HepG2 (cell line): Measurements from ENCODE around the gene DUSP7. TPM values are rescaled to one million over a fixed set of nuclear protein-coding genes. Genes with fewer than 3 reads are reported as not detected.

Source experiments
- ATAC-seq: fragments of 200-7000 bp; cut with Tn5 transposase; 3 replicates; pipeline ENCODE4 v1.9.1; 2020; ENCODE audit warnings: mild to moderate bottlenecking, moderate library complexity
- BruUV-seq: library from RNA; stranded (reverse); fragments of 400-500 nt; replicated peaks from 2 replicates; lab custom pipeline; 2021; lab: Mats Ljungman, UMichigan
- CTCF ChIA-PET: fragments of 300-600 bp; formaldehyde crosslinking; extraction: SDS; loops from one replicate; lab custom pipeline; 2021; ENCODE audit warnings: low total read pairs, inconsistent platforms, low intra/inter-chr PET ratio; lab: Yijun Ruan, JAX
- POLR2A ChIA-PET: fragments of 350-600 bp; sonication (Branson Sonifier 250); formaldehyde crosslinking; loops from one replicate; lab custom pipeline; 2020; ENCODE audit warnings: antibody characterized with exemption, inconsistent platforms; lab: Yijun Ruan, JAX
- DNase-seq: peaks from one replicate; pipeline ENCODE4 v3.0.0-alpha.2; 2015; ENCODE audit warnings: low spot score
- FAIRE-seq: peaks from 3 replicates; lab custom pipeline; 2011; peaks lifted over from hg19 to GRCh38; lab: Jason Lieb, UNC
- H2AFZ ChIP-seq: one replicate; pipeline ENCODE4 v1.6.1; 2011; ENCODE audit warnings: low read length, inconsistent platforms
- H3K27ac ChIP-seq: fragments of 300-600 bp; 3 replicates; pipeline ENCODE4 v1.8.0; 2011; ENCODE audit warnings: mixed run types, mild to moderate bottlenecking, mixed read lengths, low read length, inconsistent platforms; ENCODE audit not compliant: insufficient read depth; ENCODE audit errors: extremely low read length
- H3K27me3 ChIP-seq, 2 experiments: fragments of 200-600 bp in 1 of 2; 2 replicates in 1 of 2; 3 replicates in 1 of 2; pipeline versions ENCODE4 v1.6.0 to v1.8.0; 2011; ENCODE audit warnings: low read length in 2 of 2, mild to moderate bottlenecking in 2 of 2, moderate library complexity in 2 of 2, inconsistent platforms in 1 of 2; ENCODE audit not compliant: insufficient read depth in 2 of 2, control insufficient read depth in 1 of 2
- H3K36me3 ChIP-seq, 2 experiments: fragments of 200-600 bp in 1 of 2; replicated peaks in 1 of 2; 2 replicates in 1 of 2; 3 replicates in 1 of 2; pipeline versions ENCODE4 v1.5.1 to v1.8.0; 2011; ENCODE audit warnings: low read length in 2 of 2, inconsistent platforms in 1 of 2; ENCODE audit not compliant: insufficient read depth in 2 of 2, control insufficient read depth in 1 of 2
- H3K4me1 ChIP-seq: 2 replicates; pipeline ENCODE4 v1.5.1; 2012; ENCODE audit warnings: low read length, inconsistent platforms; ENCODE audit not compliant: insufficient read depth
- H3K4me2 ChIP-seq: 2 replicates; pipeline ENCODE4 v1.6.0; 2011; ENCODE audit warnings: low read depth, low read length, inconsistent platforms
- H3K4me3 ChIP-seq, 3 experiments: fragments of 200-600 bp in 1 of 3; sonication (generic), shearing (Covaris generic) in 1 of 3; replicated peaks in 1 of 3; 2 replicates each; pipeline ENCODE4 v1.5.1; 2011 to 2016; ENCODE audit warnings: low read length in 3 of 3, inconsistent platforms in 2 of 3, low read depth in 2 of 3, mild to moderate bottlenecking in 2 of 3, control low read depth in 1 of 3, mixed read lengths in 1 of 3; ENCODE audit not compliant: insufficient read depth in 1 of 3
- H3K79me2 ChIP-seq: one replicate; pipeline ENCODE4 v1.6.1; 2011; ENCODE audit warnings: low read length, inconsistent platforms; ENCODE audit not compliant: insufficient read depth
- H3K9ac ChIP-seq: 2 replicates; pipeline ENCODE4 v1.6.0; 2011; ENCODE audit warnings: mild to moderate bottlenecking, low read depth, low read length, inconsistent platforms; ENCODE audit not compliant: insufficient read depth
- H3K9me3 ChIP-seq: 2 replicates; pipeline ENCODE4 v1.5.1; 2012; ENCODE audit warnings: mild to moderate bottlenecking, low read length
- H4K20me1 ChIP-seq: 2 replicates; pipeline ENCODE4 v1.6.0; 2011; ENCODE audit warnings: inconsistent platforms, mild to moderate bottlenecking, low read length, moderate library complexity; ENCODE audit not compliant: insufficient read depth
- MTF1 ChIP-seq: sonication (generic); formaldehyde crosslinking; IDR thresholded peaks from 2 replicates; pipeline ENCODE4 v1.5.0; 2020; ENCODE audit warnings: missing genetic modification reagents
- ZNF24 ChIP-seq: fragments of 450-650 bp; IDR thresholded peaks from 2 replicates; pipeline ENCODE4 v1.6.1; 2017; ENCODE audit warnings: antibody characterized with exemption, mild to moderate bottlenecking
- ZNF563 ChIP-seq: sonication (generic); formaldehyde crosslinking; IDR thresholded peaks from 2 replicates; pipeline ENCODE4 v1.8.0; 2022; ENCODE audit warnings: mild to moderate bottlenecking, moderate library complexity, missing genetic modification reagents
- WGBS: methylation state at CpG from one replicate; pipeline ENCODE4 v1.1.6; 2017; ENCODE audit warnings: low lambda C conversion rate; 5-methylcytosine and 5-hydroxymethylcytosine counted together
- in situ Hi-C: cut with HindIII; loops from 2 replicates; pipeline ENCODE4 v1.10.0; 2017; ENCODE audit warnings: low pct_unique_long_range_greater_than_20kb; ENCODE audit not compliant: extremely low pct_ligation_motif_present
- intact Hi-C: fragments of 100-400 bp; cut with micrococcal nuclease; formaldehyde crosslinking; loops from one replicate; pipeline ENCODE4 v1.10.0; 2022; ENCODE audit not compliant: unreplicated experiment
- polyA plus RNA-seq, 8 experiments: library from polyadenylated mRNA; depleted of rRNA in 3 of 8; stranded (reverse) in 7 of 8; unstranded in 1 of 8; fragments of >200 nt; fragmentation: Illumina TruSeq in 4 of 8; extraction: Trizol in 4 of 8; gene quantifications; 2 replicates each; pipeline versions ENCODE4 v1.2.1 to v1.2.3, GENCODE V29; 2011 to 2016; ENCODE audit warnings: low read depth in 4 of 8, missing spikeins in 1 of 8, mixed read lengths in 1 of 8; ENCODE audit not compliant: insufficient read depth in 1 of 8
- total RNA-seq, 5 experiments: library from RNA; depleted of rRNA; stranded (reverse); fragments of >200 nt; fragmentation: Illumina TruSeq; extraction: Trizol; gene quantifications; 2 replicates each; pipeline ENCODE4 v1.2.3, GENCODE V29; 2016; ENCODE audit warnings: low read depth in 1 of 5

DUSP7 gene
- total and polyA plus RNA-seq, 2 of the 13 experiments (the other 11 are each of a cell fraction or from before 2014, with no cell fraction given): 6.6 to 8.8 TPM

GRCh38 chr3:52023101-52023770 lies 33.1 kb downstream of the DUSP7 start:
- peaks cover 53% of the 10 kb centered on the region for H3K4me1 ChIP-seq
- no peak overlapping the region for H3K9ac ChIP-seq
- ChIA-PET CTCF (no interaction called here), POLR2A (no interaction called here)
- intact Hi-C loops (no loop called here), in situ Hi-C loops (no loop called here)
- no peaks in the 10 kb centered on the region for H3K36me3 ChIP-seq
- H3K27me3 ChIP-seq: peaks cover 0 to 58% of the 10 kb centered on the region in 2 experiments; a peak in 4 of 5 replicates
- no peak overlapping the region for H3K27ac ChIP-seq
- WGBS: 42% methylated on average over 2 of the region's 3 CpGs
- peak; percentile 56; the same call in 1 of the 2 replicates for TF ChIP-seq ZNF24
- no peak for TF ChIP-seq MTF1 (CRISPR knock-in tag)
- DNase-seq: no peak
- no peaks in the 10 kb centered on the region for H3K79me2 ChIP-seq
- no peak for ATAC-seq
- no peaks in the 10 kb centered on the region for H3K9me3 ChIP-seq
- H3K4me3 ChIP-seq: no peak overlapping the region
- no TSS peak for BruUV-seq
- FAIRE-seq: no peak
- H2AFZ ChIP-seq: no peak overlapping the region
- no peaks in the 10 kb centered on the region for H4K20me1 ChIP-seq
- H3K4me2 ChIP-seq: no peak overlapping the region

GRCh38 chr3:52022323-52023100 lies 33.9 kb downstream of the DUSP7 start:
- H3K36me3 ChIP-seq: no peaks in the 10 kb centered on the region
- no peak for FAIRE-seq
- peaks cover 0 to 61% of the 10 kb centered on the region in 2 experiments; a peak in 4 of 5 replicates for H3K27me3 ChIP-seq
- intact Hi-C loops: no loop called here
- no peaks in the 10 kb centered on the region for H3K9me3 ChIP-seq
- no peaks in the 10 kb centered on the region for H3K79me2 ChIP-seq
- 38% methylated on average over 11 of the region's 20 CpGs for WGBS
- TF ChIP-seq ZNF563 (CRISPR knock-in tag): no peak
- TF ChIP-seq, all 625 proteins: peak for 0
- Histone ChIP-seq H3K4me1 (peaks cover 60% of the 10 kb centered on the region), H3K4me2 (no peak overlapping the region), H4K20me1 (no peaks in the 10 kb centered on the region), H2AFZ (no peak overlapping the region), H3K27ac (no peak overlapping the region), H3K4me3 (no peak overlapping the region), H3K9ac (no peak overlapping the region)
- ATAC-seq (no peak), DNase-seq (no peak)
- POLR2A ChIA-PET: no interaction called here
- no TSS peak for BruUV-seq
- CTCF ChIA-PET: no interaction called here
- in situ Hi-C loops: no loop called here
